Neutrophil (primary cell): ENCODE measurements around the gene NUP214.

Experiments used
- H3K27ac ChIP-seq: fragments of 200-600 bp; sonication (generic); 2 replicates; pipeline ENCODE4 v1.5.1; 2016; ENCODE audit warnings: mild to moderate bottlenecking, moderate library complexity
- H3K27me3 ChIP-seq: fragments of 200-600 bp; sonication (generic); 2 replicates; pipeline ENCODE4 v1.6.0; 2016; ENCODE audit warnings: mild to moderate bottlenecking
- H3K36me3 ChIP-seq: fragments of 200-600 bp; sonication (generic); 2 replicates; pipeline ENCODE4 v1.5.1; 2017
- H3K4me1 ChIP-seq, 2 experiments: fragments of 200-600 bp in 1 of 2; sonication (generic) in 1 of 2; 1 replicate in 1 of 2; 2 replicates in 1 of 2; pipeline versions ENCODE4 v1.5.1 to v1.6.1; 2013 to 2016; ENCODE audit warnings: low read depth in 1 of 2, low read length in 1 of 2, mild to moderate bottlenecking in 1 of 2, moderate library complexity in 1 of 2; ENCODE audit not compliant: control insufficient read depth in 1 of 2, insufficient read depth in 1 of 2
- H3K4me3 ChIP-seq, 2 experiments: fragments of 200-600 bp in 1 of 2; sonication (generic) in 1 of 2; 1 replicate in 1 of 2; 2 replicates in 1 of 2; pipeline ENCODE4 v1.5.1; 2013 to 2016; ENCODE audit warnings: low read depth in 1 of 2, low read length in 1 of 2, mild to moderate bottlenecking in 1 of 2, moderate library complexity in 1 of 2
- H3K9me3 ChIP-seq: fragments of 200-600 bp; sonication (generic); 2 replicates; pipeline ENCODE4 v1.5.1; 2016
- CTCF ChIP-seq: fragments of 200-600 bp; sonication (generic); IDR thresholded peaks from 2 replicates; pipeline ENCODE4 v1.5.1; 2016; ENCODE audit warnings: antibody characterized with exemption

The NUP214 gene

DNA sequence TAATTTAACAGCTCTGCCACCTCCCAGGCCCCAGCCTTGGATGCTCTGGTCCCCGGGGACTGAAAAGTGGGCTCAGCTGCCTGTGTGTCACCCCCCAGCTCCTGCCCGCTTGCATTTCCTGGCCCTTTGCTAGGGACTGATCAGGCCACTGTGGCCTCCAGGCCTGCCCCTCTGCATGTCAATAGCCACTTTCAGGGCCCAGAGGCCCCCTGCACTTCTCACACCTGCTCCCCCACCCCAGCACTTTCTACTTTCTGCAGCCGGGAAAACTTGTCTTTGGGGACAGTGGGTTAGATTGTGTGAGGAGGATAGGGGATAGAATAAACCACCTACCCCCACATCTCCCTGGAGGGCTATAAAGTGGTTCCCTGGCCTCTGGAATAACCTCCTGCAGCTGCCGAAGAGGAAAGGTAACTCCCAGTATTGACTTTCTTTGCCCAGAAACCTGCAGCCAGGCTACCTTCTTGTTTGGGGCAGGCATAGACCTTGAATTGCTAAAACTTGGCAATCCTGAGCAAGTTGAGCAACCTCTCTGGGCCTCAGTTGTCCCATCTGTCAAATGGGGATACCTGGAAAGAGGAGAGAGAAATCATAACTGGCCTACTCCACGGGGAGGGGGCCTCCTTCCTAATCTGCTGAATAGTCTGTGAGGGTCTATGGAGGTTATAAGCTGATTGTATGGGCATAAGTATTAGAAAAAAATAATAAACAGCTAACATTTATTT, 21.2 kb upstream of the NUP214 start:
- Histone ChIP-seq H3K4me3 (no peak overlapping the region), H3K4me1 (no peaks in the 10 kb centered on the region), H3K27me3 (no peaks in the 10 kb centered on the region), H3K36me3 (no peaks in the 10 kb centered on the region), H3K27ac (no peak overlapping the region), H3K9me3 (no peaks in the 10 kb centered on the region)
- TF ChIP-seq CTCF: no peak

- H3K9me3 ChIP-seq: no peaks in the 10 kb centered on the region
- H3K4me1 ChIP-seq: no peaks in the 10 kb centered on the region
- no peaks in the 10 kb centered on the region for H3K36me3 ChIP-seq
- TF ChIP-seq CTCF: no peak
- no peaks in the 10 kb centered on the region for H3K27me3 ChIP-seq
- H3K27ac ChIP-seq: no peak overlapping the region
- no peak overlapping the region for H3K4me3 ChIP-seq
Measured at GRCh38 chr9:131105952-131106351, 19.4 kb upstream of the NUP214 start.

DNA sequence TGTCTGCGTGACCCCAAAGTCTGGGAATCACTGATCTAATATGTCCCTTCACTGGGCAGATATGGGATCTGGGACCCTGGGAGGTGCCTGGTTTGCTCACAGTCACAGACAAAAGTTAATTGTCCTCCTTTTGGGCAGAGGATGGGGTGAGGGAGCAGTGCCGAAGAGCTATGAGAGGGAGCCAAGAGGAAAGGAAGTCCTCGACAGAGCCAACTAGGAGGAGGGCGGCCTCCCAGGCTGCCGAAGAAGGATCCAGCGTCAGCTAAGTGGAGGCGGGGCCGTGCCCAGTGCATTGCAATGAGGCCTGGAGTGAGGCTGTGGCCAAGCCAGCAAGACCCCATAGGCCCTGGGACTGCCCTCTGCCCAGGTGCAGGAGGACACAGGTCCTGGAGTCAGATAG, 17.6 kb upstream of the NUP214 start:
- TF ChIP-seq CTCF: no peak
- H3K36me3 ChIP-seq: no peaks in the 10 kb centered on the region
- H3K4me1 ChIP-seq: no peaks in the 10 kb centered on the region
- H3K9me3 ChIP-seq: no peaks in the 10 kb centered on the region
- H3K4me3 ChIP-seq: no peak overlapping the region
- no peak overlapping the region for H3K27ac ChIP-seq
- H3K27me3 ChIP-seq: no peaks in the 10 kb centered on the region

DNA sequence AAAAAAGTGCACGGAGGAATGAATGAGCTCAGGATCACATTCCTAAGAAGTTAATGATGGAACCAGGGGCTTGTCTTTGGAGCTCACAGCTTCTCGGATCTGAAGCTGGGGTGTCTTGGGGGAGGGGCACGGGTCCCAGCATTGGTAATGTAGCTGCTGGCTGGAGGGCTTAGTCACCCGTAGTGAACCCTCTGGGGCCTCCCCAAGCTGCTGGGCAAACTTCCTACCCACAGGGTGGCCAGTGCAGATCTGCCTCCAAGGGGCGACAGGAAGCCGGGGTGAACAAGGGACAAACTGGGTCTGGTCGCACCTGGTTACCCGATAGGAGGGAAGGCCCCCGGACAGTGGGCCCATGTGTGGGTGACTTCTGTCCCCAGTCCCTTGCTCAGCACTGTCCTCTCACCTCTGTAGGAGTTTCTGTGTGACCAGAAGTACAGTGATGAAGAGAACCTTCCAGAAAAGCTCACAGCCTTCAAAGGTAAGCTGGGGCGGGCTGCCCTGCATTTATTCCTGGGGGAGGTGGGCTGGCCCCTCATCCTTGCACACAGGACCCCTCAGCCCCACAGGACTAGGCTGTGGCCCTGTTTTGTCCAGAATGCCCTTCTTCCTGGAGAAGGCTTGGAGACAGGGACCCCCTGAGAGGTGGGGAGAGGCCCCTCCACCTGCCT, 14.1 kb upstream of the NUP214 start:
- Histone ChIP-seq H3K27me3 (no peaks in the 10 kb centered on the region), H3K36me3 (no peaks in the 10 kb centered on the region), H3K9me3 (no peaks in the 10 kb centered on the region), H3K4me1 (no peaks in the 10 kb centered on the region), H3K4me3 (no peak overlapping the region), H3K27ac (no peak overlapping the region)
- TF ChIP-seq CTCF: no peak

GRCh38 chr9:131111854-131112311, 13.5 kb upstream of the NUP214 start:
- no peaks in the 10 kb centered on the region for H3K9me3 ChIP-seq
- TF ChIP-seq CTCF: no peak
- no peak overlapping the region for H3K4me3 ChIP-seq
- H3K36me3 ChIP-seq: no peaks in the 10 kb centered on the region
- peaks cover 0 to 3% of the 10 kb centered on the region in 2 experiments for H3K4me1 ChIP-seq
- no peak overlapping the region for H3K27ac ChIP-seq
- H3K27me3 ChIP-seq: no peaks in the 10 kb centered on the region
